GM18870 (cell line): ENCODE measurements around the gene ITPKB.
A peak's percentile ranks its signal among the peaks of the same experiment; 100 is the strongest.

Experiments
- ATAC-seq: cut with Tn5 transposase; IDR thresholded peaks from one replicate; pipeline ENCODE4 v1.9.1; 2021; ENCODE audit warnings: moderate library complexity; ENCODE audit not compliant: unreplicated experiment

Gene ITPKB

DNA sequence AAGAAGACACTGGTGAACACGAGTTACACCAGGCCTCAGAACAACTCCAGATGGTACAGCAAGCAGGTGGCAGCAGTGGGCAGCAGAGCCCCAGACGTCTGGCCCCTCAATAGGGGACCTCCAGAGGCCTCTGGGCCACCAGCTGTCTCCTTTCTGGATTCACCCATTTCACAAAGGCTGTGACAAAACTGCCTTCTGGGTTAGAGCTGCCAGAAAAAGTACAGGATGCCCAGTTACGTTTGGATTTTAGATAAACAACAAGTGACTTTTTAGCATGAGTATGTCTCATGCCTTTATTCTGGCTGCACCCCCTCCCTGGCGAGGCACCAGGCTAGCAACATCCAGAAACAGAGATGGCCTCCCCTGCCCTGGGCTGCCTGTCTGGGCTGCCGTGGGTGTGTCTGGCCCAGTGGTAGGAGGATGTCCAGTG, 30.1 kb downstream of the ITPKB start:
- no peak for ATAC-seq

DNA sequence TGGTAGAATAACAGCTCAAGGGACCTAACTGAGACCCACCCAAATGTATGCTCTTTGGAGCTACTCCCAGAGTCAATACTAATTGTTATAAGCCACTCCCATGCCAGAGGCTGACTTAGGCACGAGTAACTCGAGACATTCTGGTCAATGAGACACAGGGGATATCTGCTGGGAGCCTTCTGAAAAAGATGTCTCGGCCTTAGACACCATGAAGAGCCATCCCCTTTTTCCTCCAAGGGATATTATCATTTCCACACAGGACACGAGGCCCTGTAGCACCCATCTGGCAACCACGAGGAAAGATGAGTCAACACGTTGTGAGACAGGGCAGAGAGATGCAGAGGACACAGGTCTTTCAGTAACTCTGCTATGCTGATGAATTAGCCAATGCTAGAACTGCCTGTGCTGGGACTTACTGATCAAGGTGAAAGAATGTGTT, 30.7 kb downstream of the ITPKB start:
- no peak for ATAC-seq

DNA sequence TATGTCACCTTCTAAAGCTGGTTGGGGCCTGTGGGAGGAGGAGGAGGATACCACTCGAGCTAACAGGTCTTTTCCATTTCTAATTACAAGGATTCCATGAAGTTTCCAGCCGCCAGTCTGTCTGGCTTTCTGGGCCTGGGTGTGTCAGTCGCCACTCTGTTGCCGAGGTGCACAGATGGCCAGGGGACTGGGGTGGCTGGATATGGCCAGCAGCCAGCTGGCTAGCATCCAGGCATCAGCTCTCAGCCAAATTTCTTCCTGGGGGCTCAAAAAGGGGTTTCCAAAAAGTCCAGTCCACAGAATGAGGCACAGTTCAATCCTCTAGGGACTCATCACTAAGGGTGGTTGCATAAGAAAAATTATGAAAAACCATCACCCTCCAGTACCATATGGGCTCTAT, 32.4 kb downstream of the ITPKB start:
- ATAC-seq, result no peak

DNA sequence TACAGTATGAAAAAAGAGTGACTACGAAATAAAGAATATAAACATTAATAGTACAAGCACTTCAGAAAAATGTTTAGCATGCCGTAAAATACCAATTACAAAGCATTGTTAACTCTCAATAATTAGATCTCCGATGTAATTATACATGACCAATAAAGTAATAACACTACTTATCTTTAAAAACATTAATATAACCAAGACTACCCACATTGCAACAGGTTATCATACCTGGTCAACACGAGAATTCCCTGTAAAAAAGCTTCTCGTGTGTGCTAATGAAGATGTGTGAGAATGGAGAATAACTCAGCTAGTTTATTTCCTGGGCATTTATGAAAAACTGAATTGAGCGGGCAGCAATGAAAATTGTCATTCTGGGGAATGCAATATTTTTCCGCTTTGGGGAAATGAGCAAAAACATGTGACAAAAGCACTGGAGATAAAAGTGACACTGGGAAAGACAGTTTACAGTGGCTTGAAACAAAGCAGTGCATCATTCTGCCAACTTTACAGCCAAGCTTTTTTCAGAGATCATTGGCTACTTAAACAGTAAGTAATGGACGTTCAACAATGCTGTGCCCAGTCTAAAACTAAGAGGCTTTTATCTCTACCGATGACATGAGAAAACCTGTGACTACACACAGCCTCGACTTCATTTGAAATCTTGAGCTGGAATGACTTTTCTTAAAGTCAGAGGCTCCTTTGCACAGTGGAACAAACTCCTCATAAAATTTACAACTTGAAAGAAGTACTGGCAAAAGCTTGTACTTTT, 34.7 kb downstream of the ITPKB start:
- no peak for ATAC-seq

DNA sequence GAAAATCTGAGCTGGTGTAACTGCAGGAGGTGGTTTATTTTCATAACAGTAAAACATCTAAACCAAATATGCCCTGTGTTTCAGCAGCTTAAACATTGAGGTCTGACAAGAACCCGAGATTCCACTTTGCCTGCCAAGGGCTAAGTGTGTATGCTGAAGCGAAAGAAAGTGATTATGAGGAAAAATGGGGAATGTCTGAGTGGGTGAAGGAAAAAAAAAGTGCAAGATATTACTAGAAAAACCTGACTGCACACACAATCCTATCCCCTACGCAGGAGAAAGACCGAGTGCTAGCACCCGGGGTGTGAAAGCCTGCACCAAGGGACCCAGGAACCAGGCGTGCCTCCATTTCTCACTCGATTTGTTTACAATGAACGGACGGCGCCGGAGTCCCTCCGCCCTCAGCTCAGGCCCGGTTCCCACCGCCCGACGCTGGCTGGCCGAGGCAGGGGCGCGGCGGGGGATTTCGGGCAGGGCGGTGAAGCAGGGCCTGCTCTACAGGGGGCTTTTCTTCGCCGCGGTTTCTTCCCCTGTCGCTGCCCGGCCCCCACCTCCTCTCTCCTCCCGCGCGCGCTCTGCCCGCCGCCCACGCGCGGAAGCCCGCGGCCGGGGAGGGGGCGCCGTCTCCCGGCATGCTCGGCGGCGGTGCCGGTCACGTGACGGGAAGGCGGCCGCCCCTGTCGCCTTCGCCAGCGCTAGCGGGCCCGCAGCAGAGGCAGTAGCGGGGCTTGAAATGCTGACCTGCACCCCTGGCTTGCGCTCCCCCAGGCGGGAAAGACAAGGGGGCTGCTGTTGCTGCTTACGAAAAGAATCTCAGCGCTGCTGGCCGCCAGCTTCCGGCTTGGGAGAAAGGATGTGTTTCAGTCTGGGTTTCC, 35.9 kb downstream of the ITPKB start:
- no peak for ATAC-seq

DNA sequence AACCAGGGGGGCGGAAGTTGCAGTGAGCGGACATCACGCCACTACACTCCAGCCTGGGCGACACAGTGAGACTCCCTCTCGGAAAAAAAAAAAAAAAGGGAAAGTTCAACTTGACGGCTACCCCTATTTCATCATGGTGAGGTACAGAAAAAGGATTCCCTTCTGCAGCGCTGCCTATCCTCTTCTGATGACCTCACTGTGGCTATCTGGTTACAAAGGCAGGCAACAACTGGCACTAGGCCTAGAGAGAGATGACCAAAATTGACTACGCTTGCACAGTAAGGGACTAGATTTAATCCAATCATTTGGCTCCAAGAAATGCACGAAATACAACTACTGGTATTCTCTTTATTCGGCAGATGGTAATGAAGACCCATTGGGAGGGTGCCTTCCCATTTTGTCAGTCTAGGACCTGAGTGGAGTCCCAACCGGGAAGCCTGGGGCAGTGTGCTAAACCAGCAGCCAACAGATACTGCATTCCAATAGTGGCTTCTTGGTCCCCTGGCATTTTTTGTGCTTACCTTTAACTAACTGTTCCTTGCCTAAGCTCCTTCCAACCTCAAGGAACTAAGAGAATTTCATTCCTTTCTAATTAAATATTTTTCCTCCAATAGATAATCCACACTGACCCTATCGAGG, 36.6 kb downstream of the ITPKB start:
- no peak for ATAC-seq

DNA sequence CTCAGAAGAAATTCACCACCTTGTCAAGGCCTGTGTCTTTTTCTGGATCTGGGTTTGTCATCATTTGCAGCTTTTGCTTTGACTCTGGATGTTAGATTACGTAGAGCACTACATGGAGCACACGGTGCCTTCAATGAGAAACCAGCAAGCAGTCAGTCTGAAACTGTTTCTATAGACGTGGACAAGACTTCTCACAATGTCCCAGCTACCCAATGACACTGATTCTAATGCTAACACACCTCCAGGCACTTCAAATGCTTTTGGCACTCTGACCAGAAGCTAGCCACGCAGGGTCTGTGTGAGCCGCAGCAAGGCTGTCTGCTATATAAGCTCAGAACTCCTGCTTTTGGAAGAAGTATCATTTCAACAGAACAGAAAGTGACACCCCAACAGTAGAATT, 38.2 kb downstream of the ITPKB start:
- no peak for ATAC-seq

DNA sequence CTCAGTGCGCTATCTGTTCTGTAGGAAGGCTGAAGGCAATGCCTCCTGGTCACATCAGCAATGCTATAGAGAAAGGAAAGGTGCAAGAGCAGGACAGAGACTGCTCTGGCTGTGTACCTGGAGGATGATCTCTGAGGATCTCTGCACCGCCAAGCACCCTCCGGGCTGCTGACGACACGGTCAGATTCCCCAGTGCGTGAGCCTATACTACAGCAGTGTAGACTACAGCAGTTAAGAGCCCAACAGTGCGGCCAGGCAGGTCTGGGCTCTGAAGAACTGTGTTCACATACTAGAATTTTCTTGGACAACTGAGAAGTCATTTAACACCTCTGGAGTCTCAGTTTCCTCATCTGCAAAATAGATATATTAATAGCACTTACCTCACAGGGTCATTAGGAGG, 39.9 kb downstream of the ITPKB start:
- no peak for ATAC-seq

DNA sequence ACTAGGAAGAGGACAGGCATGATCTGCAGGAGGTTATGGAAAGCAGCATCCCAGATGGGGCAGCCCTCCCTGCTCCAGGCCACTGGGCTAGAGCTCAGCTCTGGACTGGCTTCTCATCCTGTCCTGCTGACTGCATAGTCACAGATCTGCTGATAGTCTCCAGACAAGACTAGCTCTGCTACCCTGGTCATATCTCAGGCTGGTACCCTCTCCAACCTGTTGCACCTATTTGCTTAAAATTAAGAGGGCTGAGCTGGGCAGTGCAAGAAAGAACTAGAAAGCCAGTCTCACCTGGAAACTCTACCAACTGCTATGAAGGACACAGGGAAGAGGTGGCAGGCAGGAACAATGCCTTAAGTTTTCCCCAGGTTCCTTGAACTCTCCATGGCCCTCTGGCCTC, 40.4 kb downstream of the ITPKB start:
- no peak for ATAC-seq

DNA sequence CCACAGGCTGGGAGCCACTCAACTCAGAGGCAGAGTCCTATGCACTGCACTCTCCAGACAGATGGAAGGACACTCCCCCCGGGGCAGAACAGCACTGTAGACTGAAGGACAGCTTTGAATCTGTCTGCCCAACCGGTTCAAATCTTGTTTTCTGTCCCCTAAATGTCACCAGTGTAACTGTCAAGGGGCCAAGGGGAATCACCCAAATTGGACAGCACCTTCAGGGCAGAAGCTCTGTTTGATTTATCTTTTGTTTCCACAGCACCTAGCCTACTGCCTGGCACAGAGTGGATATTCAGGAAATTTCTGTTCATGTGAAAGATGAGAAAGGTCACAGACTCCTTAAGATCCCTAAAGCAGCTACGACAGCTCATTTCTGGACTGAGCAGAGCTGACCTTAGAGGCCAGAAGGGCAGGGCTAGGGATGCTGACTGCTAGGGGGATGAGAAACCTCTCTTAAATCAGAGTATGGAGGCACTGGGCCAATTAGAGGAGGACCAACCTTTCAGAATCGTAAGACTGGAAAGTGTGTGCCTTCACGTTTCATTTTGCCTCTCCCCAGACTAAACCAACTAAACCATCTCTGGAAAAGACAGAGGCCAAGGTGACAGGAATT, 41.0 kb downstream of the ITPKB start:
- ATAC-seq, result no peak

DNA sequence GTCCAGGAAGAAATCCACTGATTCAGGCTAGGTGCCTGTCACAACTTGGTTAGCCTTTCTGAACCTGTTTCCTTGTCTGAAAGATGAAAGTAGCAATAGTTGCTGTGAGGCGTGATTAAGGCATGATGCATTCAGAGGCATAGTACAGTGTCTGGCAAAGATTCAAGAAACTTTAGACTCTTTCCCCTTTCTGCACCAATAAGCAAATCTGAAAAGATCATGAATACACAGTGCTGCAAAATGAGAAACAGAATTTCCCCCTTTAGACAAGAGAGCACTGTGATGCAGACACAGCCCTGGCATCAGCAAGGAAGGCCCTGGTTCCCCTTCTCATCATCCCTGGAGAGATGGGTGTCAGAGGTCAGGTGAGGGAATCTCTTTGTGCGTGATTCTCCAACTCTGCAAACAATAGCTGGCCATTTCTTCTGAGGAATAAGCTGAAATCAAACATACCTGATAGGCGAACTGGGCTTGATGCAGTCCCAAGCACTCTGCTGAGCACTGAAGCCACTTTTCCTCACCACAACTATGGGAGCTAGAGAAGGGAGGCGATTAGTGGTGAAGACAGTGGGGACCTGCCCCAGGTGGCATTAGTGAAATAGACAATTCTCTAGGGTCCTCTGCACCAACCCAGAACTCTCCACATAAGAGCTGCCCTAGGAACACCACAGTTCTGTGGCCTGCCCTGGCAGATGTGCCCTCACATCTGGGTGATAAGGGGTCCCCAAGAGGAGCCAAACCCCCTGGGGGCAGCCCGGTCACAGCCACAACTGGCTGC, 41.7 kb downstream of the ITPKB start:
- ATAC-seq, result peak; percentile 34

DNA sequence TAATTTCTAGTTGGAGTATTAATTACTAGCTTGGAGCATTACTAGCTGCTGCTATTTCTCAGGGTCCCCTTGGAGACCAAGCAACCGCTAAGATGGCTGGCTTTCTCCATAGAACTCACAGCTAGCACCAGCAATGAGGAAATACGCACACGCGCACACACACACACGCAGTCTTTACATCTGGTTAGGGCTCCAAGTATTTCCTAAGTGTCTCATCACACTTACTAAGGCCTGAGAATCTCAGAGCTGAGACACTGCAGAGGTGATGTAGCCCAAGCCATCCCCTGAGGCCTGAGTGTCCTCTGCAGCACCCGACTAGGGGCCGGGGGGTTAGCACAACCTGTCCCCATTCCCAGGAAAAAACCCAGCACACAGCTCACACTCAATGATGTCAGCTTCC, 42.5 kb downstream of the ITPKB start:
- ATAC-seq, result no peak

DNA sequence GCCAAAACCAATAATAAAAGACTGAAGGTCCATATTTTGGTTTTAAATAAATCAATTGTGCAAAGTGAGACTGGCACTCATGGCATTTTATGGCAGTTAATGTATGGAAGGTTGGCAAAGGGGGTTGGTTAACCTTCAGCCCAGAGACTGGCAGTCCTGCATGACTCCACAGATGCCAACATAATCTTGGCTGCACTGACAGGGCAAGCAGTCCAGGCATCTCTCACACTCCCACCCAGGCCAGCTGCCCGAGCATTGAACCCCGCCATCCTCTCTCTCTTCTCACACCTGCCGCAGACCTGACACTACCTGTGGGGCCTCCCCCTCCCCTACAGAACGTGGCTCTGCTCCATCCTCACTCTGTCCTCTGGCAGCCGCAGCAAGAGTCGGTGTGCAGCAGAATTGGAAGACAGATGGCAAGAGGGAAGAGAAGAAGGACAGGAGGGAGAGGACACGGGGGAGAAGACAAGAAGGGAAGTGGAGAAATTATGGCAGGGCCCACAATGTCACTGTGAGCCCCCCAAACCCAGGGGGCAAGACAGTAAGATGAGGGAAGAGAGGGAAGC, 43.7 kb downstream of the ITPKB start:
- ATAC-seq, result no peak

DNA sequence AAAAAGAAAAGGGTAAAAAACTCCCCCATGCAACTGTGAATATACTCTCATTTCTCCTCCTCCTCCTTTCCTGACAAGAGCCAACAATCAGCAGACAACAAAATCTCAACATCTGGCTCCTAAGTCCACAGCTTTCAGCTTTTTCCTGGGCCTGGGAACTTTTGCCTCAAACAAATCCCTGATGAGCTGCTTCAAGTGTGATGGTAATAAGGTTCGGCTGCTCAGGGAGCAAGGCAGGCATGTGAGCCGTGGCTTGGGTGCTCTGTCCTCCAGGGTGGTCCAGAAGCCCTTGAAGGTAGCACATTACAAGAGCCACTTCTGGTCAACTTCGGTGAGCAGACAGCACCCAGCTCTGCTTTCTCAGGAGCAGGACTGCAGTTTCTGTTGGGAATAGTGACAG, 46.3 kb downstream of the ITPKB start:
- no peak for ATAC-seq

DNA sequence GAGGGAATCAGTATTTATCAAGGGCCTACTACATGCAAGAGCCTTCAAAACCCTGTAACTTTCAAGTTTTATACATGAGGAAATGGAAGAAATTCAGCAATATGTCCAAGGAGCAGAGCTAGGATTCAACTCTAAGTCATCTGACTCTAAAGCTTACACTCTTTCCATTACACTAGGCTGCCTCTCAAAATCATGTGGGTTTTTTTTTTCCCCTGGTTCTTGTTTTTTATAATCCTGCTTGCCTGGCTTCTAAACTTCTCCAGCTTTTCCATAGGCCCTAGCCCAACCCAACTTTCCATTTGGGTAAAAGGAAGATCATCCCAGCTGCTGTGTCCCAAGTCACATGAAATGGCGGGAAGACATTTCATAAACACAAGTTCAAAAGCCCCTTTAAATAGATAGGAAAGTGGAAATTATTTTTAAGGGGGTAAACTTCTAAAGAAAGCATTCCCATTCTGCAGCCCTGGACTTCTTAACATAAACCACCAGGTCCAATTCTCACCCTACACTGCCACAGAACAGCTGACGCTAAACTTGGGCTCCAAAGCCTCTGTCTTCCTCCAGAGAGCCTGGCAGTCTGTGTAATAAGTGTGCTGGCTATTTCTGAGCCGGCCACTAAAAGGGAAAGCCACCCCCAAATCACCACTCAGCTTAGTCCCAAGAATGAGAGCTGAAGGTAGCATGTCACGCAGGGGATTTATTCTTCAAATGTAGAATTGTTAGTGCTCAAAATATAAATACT, 46.9 kb downstream of the ITPKB start:
- ATAC-seq, result no peak

DNA sequence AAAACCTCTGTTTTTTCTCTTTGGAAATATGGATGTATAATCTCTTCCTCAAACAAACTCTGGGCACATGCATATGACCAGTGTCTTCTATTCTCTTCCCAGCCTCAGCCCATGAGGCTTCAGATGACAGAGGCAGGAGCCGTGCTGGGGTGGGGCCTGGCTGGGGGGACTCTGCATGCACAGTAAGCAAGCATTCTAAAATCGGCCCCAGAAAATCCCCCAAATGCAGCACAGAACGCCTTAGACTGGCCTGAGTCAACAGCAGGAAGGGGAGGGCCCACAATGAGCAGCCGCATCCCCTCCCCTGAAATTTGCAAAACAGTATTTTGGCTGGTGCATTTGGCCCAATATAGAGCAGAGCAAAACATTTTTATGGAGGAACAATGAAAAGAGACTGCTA, 47.8 kb downstream of the ITPKB start:
- no peak for ATAC-seq

DNA sequence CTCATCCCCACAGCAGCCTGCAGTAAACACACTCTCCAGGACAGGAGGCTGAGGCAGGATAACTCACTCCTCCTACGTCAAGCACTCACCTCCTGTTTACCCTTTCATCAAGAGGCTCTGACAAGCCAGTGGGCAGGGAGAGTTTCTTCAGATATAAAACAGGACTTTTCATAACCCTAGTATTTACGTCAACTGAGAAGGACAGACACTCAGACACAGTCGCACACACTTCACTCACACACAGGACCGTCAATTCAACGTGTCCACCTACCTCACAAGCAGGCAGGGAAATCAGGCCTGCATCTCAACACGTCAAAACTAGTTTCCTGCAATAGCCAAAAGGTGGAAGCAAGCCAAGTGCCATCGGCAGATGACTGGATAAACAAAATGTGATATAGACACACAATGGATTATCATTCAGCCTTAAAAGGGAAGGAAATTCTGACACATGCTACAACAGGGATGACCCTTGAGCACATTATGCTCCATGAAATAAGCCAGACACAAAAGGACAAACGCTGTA, 48.6 kb downstream of the ITPKB start:
- no peak for ATAC-seq

DNA sequence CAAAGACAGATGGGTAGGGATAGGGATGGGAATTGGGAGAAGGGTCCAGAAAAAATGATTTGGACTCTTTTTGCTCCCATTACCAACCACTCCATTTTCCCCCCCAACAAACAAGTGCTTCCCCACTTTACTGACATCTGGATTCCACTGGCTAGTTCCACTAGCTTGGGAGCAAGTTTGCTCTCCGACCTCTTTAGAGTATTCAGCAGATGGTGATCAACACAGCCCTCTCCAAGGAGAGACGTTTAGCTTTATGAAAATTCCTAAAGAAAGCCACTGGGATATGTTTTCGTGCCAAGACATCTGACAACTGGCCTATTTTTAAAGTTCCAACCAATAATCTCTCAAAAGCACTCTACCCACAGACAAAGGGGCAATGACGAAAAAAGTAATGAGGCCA, 50.3 kb downstream of the ITPKB start:
- ATAC-seq, result no peak

DNA sequence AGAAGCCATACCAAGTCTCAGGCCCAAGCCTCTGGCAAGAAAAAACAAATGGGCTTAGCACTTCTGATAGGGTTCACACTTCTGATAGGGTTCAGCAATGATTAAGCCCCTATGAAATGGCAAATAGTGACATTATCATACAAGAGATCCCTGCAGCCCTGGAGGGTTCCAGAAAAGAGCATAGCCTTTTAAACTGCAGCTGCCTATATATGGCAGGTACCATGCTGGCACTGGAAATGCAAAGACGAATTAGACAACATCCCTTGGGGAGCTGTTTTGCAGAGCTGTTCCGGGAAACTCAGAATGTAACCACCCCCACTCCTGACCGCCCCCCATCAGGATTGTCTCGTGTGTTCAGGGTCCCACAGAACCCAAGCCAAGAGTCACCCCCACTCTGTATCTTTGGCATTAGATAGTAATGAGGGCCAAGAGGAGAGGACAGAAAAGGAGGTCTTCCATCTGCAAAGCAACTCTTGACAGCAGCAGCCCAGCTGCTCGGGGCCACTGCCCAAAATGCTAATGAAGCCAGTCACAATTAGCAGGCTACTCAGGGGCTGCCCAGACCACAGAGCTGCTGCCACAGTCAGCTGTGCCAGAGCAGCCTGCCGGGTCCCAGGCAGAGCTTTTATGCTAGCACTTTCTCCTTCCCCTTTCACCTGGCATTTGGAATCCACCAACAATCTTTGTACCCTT, 50.9 kb downstream of the ITPKB start:
- no peak for ATAC-seq
